ENCODE data around the gene HOXD11. TPM values are rescaled to one million over a fixed set of nuclear protein-coding genes. Genes with fewer than 3 reads are reported as not detected.

HOXD11 gene
- total RNA-seq, 8 experiments from 2014 or later: 0.42 to 38.1 (median 0.52) TPM; not detected in 5

- peak overlapping the region; percentile 30 to 77 for H3K27ac ChIP-seq
- peaks cover 66 to 93% of the 10 kb centered on the region in 2 donors for H3K4me1 ChIP-seq (replicated peaks in 1 of 2)
Observed at GRCh38 chr2:176148751-176149421, 41.8 kb downstream of the HOXD11 start.

GRCh38 chr2:176149481-176149938 is 42.4 kb downstream of the HOXD11 start:
- in situ Hi-C loops (cut with MboI; ENCODE audit: low pct_unique_long_range_greater_than_20kb in 2 of 9, low sequenced_read_pairs in 9 of 9, unreplicated experiment in 9 of 9): loop anchor here (10.0 to 25.0 kb wide), 10 partner anchors 305 to 1613 kb away; no protein-coding TSS in a partner anchor
- 0 to 98% (median 29%) methylated on average over 6 to 18 of the region's 22 CpGs; no CpG with 5 or more reads in 5 of the 10 experiments for WGBS, 10 experiments
- peak in 5 of 8 experiments; percentile 11 to 22 (median 20) for ATAC-seq (replicated peaks in 6 of 8)
- H3K27ac ChIP-seq: peak overlapping the region; percentile 26 to 77
- H3K4me3 ChIP-seq: peak overlapping the region; percentile 26 to 41 (median 39)
- peaks cover 69 to 93% of the 10 kb centered on the region in 2 donors for H3K4me1 ChIP-seq (replicated peaks in 1 of 2)

More at GRCh38 chr2:176148751-176149421, 41.8 kb downstream of the HOXD11 start:
- 0 to 100% (median 13%) methylated on average over 2 to 10 of the region's 11 CpGs; no CpG with 5 or more reads in 3 of the 10 experiments for WGBS, 10 experiments
- peak overlapping the region; percentile 26 to 41 (median 39) for H3K4me3 ChIP-seq
- in situ Hi-C loops (cut with MboI; ENCODE audit: low pct_unique_long_range_greater_than_20kb in 2 of 9, low sequenced_read_pairs in 9 of 9, unreplicated experiment in 9 of 9): loop anchor here (10.0 to 25.0 kb wide), 10 partner anchors 306 to 1613 kb away; no protein-coding TSS in a partner anchor
- peak in 2 of 8 experiments; percentile 5 to 11 for ATAC-seq (replicated peaks in 6 of 8)

GRCh38 chr2:176149939-176150583 is 43.0 kb downstream of the HOXD11 start:
- WGBS, 10 experiments: 0 to 98% (median 49%) methylated on average over 3 to 18 of the region's 24 CpGs; no CpG with 5 or more reads in 2 of the 10 experiments
- in situ Hi-C loops (cut with MboI; ENCODE audit: low pct_unique_long_range_greater_than_20kb in 2 of 9, low sequenced_read_pairs in 9 of 9, unreplicated experiment in 9 of 9): loop anchor here (10.0 to 25.0 kb wide), 10 partner anchors 305 to 1612 kb away; no protein-coding TSS in a partner anchor

GRCh38 chr2:176150584-176151441 is 43.7 kb downstream of the HOXD11 start:
- H3K27ac ChIP-seq: peak overlapping the region; percentile 52 to 77
- peak in 4 of 8 experiments; percentile 11 to 18 (median 14) for ATAC-seq (replicated peaks in 6 of 8)
- 0 to 77% (median 70%) methylated on average over 1 to 3 of the region's 14 CpGs; no CpG with 5 or more reads in 5 of the 10 experiments for WGBS, 10 experiments
- H3K4me3 ChIP-seq: peak overlapping the region; percentile 26 to 41 (median 39)
- in situ Hi-C loops (cut with MboI; ENCODE audit: low pct_unique_long_range_greater_than_20kb in 2 of 9, low sequenced_read_pairs in 9 of 9, unreplicated experiment in 9 of 9): no loop called here
- H3K4me1 ChIP-seq (replicated peaks in 1 of 2): peaks cover 69 to 93% of the 10 kb centered on the region in 2 donors

More at GRCh38 chr2:176149939-176150583, 43.0 kb downstream of the HOXD11 start:
- ATAC-seq (replicated peaks in 6 of 8): no peak
- Histone ChIP-seq H3K4me1 (replicated peaks in 1 of 2) (peaks cover 69 to 93% of the 10 kb centered on the region in 2 donors), H3K27ac (peak overlapping the region; percentile 32 to 77), H3K4me3 (peak overlapping the region; percentile 26 to 41 (median 39))

GRCh38 chr2:176151442-176152287 is 44.6 kb downstream of the HOXD11 start, which contains the start of gene HOXD4:
Gene HOXD4, plus strand, starts transcription at chr2:176151550. Its CDS starts 84 bp downstream, at chr2:176151634.
- peaks cover 67 to 93% of the 10 kb centered on the region in 2 donors for H3K4me1 ChIP-seq (replicated peaks in 1 of 2)
- peak within 1 kb of the TSS; percentile 52 to 85 for H3K27ac ChIP-seq
- ATAC-seq (replicated peaks in 6 of 8): peak in 7 of 8 experiments; percentile 26 to 60 (median 46)
- in situ Hi-C loops (cut with MboI; ENCODE audit: low pct_unique_long_range_greater_than_20kb in 2 of 9, low sequenced_read_pairs in 9 of 9, unreplicated experiment in 9 of 9): no loop called here
- H3K4me3 ChIP-seq: peak within 1 kb of the TSS; percentile 26 to 41 (median 39)
- 0 to 90% (median 4%) methylated on average over 1 to 10 of the region's 55 CpGs; no CpG with 5 or more reads in 3 of the 10 experiments for WGBS, 10 experiments

GRCh38 chr2:176152350-176153181 is 45.5 kb downstream of the HOXD11 start:
- peak overlapping the region; percentile 26 to 41 (median 39) for H3K4me3 ChIP-seq
- in situ Hi-C loops (cut with MboI; ENCODE audit: low pct_unique_long_range_greater_than_20kb in 2 of 9, low sequenced_read_pairs in 9 of 9, unreplicated experiment in 9 of 9): no loop called here
- WGBS, 10 experiments: 0 to 88% (median 3%) methylated on average over 1 to 12 of the region's 48 CpGs; no CpG with 5 or more reads in 6 of the 10 experiments
- peaks cover 60 to 96% of the 10 kb centered on the region in 2 donors for H3K4me1 ChIP-seq (replicated peaks in 1 of 2)
- peak overlapping the region; percentile 21 to 85 for H3K27ac ChIP-seq
- peak in 7 of 8 experiments; percentile 7 to 32 (median 15) for ATAC-seq (replicated peaks in 6 of 8)

GRCh38 chr2:176154576-176155252 is 47.6 kb downstream of the HOXD11 start:
- WGBS, 10 experiments: 0 to 98% (median 11%) methylated on average over 2 to 10 of the region's 11 CpGs
- Histone ChIP-seq H3K4me1 (replicated peaks in 1 of 2) (peaks cover 51 to 95% of the 10 kb centered on the region in 2 donors), H3K4me3 (peak overlapping the region in 2 of 5 donors; percentile 7 to 40)

GRCh38 chr2:176155356-176156044 is 48.4 kb downstream of the HOXD11 start:
- ATAC-seq (replicated peaks in 6 of 8): no peak
- in situ Hi-C loops (cut with MboI; ENCODE audit: low pct_unique_long_range_greater_than_20kb in 2 of 9, low sequenced_read_pairs in 9 of 9, unreplicated experiment in 9 of 9): no loop called here
- peaks cover 46 to 95% of the 10 kb centered on the region in 2 donors for H3K4me1 ChIP-seq (replicated peaks in 1 of 2)
- H3K27ac ChIP-seq: peak overlapping the region; percentile 27 to 85
- H3K4me3 ChIP-seq: peak overlapping the region in 2 of 5 donors; percentile 40
- WGBS, 10 experiments: 0 to 92% (median 25%) methylated on average over 1 to 4 of the region's 6 CpGs; no CpG with 5 or more reads in 2 of the 10 experiments

More at GRCh38 chr2:176154576-176155252, 47.6 kb downstream of the HOXD11 start:
- in situ Hi-C loops (cut with MboI; ENCODE audit: low pct_unique_long_range_greater_than_20kb in 2 of 9, low sequenced_read_pairs in 9 of 9, unreplicated experiment in 9 of 9): no loop called here
- H3K27ac ChIP-seq: peak overlapping the region in 1 of 2 donors; percentile 85
- no peak for ATAC-seq (replicated peaks in 6 of 8)

- Histone ChIP-seq H3K4me1 (replicated peaks in 1 of 2) (peaks cover 39 to 95% of the 10 kb centered on the region in 2 donors), H3K4me3 (peak overlapping the region; percentile 20 to 42 (median 40)), H3K27ac (peak overlapping the region; percentile 89 to 94)
- 0 to 93% (median 17%) methylated on average over 1 to 3 of the region's 8 CpGs; no CpG with 5 or more reads in 5 of the 10 experiments for WGBS, 10 experiments
- no peak for ATAC-seq (replicated peaks in 6 of 8)
- in situ Hi-C loops (cut with MboI; ENCODE audit: low pct_unique_long_range_greater_than_20kb in 2 of 9, low sequenced_read_pairs in 9 of 9, unreplicated experiment in 9 of 9): no loop called here
Observed at GRCh38 chr2:176156301-176156806, 49.3 kb downstream of the HOXD11 start.

Measured in motor neuron (in vitro differentiated cells).